Epithelial cell of esophagus (primary cell): ENCODE results near the gene ETV4.
A peak's percentile ranks its signal among the peaks of the same experiment; 100 is the strongest.

Experiments used
- DNase-seq: peaks from one replicate; pipeline ENCODE4 v3.0.0; 2010; ENCODE audit warnings: low read depth
- H3K4me3 ChIP-seq: 2 replicates; pipeline ENCODE4 v1.5.1; 2011; ENCODE audit warnings: mild to moderate bottlenecking, low read length, control low read depth
- TF ChIP-seq, protein P1 (sequence below): IDR thresholded peaks from 2 replicates; pipeline ENCODE4 v1.5.1; 2011; ENCODE audit warnings: low read depth, mild to moderate bottlenecking, low read length, control low read depth, inconsistent platforms; ENCODE audit not compliant: insufficient read depth; ENCODE audit errors: missing control alignments

ETV4 gene

DNA sequence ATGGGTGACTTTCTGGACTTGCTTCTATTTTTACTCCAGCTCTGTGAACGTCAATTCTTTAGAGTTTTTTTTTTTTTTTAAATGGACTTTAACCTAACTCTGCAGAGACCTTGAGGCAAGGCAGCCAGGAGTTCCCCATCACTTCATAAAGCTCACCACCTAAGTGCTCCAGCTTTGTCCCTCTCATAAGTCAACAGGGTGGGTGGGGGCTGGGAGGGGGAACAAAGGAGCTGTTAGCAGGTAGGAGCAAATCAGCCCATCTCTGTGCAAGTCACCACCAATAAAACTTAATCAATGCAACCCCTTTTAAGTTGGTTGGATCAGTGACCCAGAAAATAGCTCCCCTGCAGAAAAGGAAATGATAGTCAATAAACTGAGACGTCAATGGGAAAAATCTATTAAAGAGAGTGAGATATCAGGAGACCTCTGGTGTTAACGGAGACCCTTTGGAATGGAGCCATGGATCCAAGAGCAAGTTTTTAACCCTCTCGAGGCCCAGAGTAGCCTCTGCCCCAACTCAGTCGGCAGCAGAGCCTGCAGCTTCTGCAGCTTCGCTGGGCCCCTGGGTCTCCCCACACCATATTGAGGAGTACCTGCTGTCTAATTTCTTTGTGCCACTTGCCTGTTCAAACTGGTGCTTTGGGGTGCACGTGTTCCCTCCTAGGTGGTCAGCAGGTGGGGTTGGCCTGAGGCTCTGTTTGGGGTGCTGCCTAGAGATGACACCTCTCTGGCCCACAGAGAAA lies 27.6 kb upstream of the ETV4 start:
- no peak overlapping the region for H3K4me3 ChIP-seq
- TF ChIP-seq, protein P1, sequence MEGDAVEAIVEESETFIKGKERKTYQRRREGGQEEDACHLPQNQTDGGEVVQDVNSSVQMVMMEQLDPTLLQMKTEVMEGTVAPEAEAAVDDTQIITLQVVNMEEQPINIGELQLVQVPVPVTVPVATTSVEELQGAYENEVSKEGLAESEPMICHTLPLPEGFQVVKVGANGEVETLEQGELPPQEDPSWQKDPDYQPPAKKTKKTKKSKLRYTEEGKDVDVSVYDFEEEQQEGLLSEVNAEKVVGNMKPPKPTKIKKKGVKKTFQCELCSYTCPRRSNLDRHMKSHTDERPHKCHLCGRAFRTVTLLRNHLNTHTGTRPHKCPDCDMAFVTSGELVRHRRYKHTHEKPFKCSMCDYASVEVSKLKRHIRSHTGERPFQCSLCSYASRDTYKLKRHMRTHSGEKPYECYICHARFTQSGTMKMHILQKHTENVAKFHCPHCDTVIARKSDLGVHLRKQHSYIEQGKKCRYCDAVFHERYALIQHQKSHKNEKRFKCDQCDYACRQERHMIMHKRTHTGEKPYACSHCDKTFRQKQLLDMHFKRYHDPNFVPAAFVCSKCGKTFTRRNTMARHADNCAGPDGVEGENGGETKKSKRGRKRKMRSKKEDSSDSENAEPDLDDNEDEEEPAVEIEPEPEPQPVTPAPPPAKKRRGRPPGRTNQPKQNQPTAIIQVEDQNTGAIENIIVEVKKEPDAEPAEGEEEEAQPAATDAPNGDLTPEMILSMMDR, result no peak
- DNase-seq, result no peak

DNA sequence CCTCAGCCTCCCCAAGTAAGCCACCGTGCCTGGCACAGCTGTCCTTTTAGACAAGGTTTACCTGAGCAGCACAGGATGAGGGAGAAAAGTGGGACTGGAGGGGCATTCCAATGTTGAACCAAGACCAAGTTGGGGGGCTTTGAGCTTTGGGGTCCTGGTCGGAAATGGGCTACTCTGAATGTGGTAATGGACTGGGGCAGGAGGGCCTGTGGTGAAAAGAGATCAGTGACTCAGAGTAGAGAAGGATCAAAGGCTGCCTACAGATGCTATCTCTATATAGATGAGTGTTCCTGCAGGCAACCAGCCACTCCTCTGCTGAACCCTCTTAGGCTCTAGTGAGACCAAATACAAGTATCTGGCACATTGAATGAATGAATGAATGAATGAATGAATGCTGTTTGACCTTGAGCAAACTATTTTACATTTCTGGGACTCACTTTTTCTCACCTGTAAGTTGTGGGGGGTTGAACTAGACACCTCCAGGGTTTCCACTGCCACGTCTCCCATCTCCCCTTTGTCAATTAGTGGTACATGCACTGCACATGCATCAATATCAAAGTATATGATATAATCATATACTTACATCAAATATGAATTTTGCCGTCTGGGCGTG lies 26.3 kb upstream of the ETV4 start:
- TF ChIP-seq, protein P1, result no peak
- H3K4me3 ChIP-seq, result no peak overlapping the region
- DNase-seq, result no peak

DNA sequence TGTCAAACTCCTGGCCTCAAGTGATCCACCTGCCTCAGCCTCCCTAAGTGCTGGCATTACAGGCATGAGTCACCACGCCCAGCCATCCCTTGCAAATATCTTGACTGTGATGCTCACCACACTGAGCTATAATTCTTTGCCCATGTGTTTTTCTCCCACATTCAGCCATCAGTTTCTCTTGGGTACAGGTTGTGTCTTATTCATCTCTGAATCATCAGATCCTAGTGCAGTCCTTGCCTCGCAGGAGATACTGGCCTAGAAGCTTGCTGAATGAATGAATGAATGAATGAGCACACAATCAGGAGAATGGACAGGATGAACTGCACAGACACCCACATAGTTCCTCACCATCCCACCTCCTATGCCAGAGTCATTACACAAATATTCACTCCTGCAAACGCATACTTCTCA lies 24.4 kb upstream of the ETV4 start:
- TF ChIP-seq, protein P1, result no peak

DNA sequence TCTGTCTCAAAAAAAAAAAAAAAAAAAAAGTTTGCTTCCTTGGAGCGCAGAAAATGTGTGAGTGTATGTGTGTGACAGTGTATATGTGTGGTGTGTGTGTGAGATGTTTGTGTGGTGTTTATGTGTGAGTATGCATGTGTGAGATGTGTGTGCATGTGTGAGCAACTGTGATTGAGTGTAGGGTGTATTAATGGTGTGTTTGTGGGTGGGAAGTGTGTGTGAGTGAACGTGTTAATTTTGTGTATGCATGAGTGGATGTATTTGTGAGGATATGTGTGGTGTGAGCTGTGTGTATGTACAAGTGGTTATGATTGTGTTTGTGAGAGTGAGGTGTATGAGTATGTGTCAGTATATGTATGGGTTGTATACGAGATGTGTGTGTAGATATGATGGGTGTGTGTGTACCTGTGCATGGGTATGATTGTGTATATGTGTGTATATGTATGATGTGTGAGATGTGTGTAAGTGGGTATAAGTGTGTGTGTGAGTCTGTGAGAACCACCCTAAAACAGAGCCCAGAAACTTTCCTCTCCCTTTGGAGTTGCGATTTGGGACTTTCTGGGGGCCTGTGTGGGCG lies 22.5 kb upstream of the ETV4 start:
- TF ChIP-seq, protein P1, result no peak
- H3K4me3 ChIP-seq, result no peak overlapping the region
- no peak for DNase-seq

More for the DNA sequence above, 24.4 kb upstream of the ETV4 start:
- peak; percentile 89 for DNase-seq
- no peak overlapping the region for H3K4me3 ChIP-seq

DNA sequence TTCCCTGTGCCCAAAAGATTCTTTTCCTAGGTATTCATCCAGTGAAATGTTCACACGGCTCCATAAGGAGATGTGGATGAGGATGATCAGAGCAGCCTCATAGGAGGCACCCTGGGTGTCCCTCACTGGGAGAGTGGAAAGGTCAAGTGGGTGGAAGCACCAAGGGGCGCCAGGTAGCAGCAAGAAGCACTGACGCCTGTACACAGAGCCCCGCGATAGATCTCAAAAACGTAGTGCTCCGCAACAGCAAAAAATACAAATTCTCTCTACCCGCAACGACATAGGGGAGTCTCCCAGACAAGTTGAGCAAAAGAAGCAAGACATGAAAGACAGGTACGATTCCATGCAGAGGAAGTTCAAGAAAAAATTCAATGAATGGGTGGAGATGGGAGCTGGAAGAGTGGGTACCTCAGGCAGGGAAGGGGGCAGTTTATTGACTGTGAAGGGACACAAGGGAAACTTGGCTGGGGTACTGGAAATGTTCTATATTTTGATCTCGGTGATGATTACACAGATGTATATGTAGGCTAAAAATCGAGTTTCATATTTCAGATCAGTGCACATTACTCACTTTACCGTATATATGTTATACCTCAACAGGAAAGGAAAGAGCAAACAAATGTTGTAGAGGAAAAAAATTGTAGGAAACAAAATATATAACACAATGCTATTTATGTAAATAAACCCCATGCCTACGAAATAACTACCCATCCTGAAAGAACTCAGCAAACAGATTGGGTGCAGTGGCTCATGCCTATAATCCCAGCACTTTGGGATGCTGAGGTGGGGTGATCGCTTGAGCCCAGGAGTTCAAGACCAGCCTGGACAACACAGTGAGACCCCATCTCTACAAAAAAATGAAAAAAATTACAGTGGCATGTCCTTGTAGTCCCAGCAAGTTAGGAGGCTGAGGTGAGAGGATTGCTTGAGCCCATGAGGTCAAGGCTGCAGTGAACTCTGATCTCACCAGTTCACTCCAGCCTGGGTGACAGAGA lies 17.8 kb upstream of the ETV4 start:
- no peak for DNase-seq
- no peak overlapping the region for H3K4me3 ChIP-seq
- TF ChIP-seq, protein P1, result no peak
